GM23338 (cell line): Measurements from ENCODE around the gene SH3RF3. TPM values are rescaled to one million over a fixed set of nuclear protein-coding genes. Genes with fewer than 3 reads are reported as not detected.

ENCODE experiments used
- ATAC-seq: fragments of 200-7000 bp; cut with Tn5 transposase; 3 replicates; pipeline ENCODE4 v1.9.1; 2020
- DNase-seq: peaks from one replicate; pipeline ENCODE4 v3.0.0-alpha.2; 2015; ENCODE audit warnings: low spot score
- H2AFZ ChIP-seq: fragments of 200-600 bp; sonication (generic); 2 replicates; pipeline ENCODE4 v1.8.0; 2016; ENCODE audit warnings: antibody characterized with exemption, mild to moderate bottlenecking, moderate library complexity
- H3F3A ChIP-seq: fragments of 200-600 bp; sonication (generic); replicated peaks from 2 replicates; pipeline ENCODE4 v1.8.0; 2017; ENCODE audit warnings: antibody characterized with exemption, mixed run types, low read depth
- H3K27ac ChIP-seq: fragments of 200-600 bp; sonication (generic); 2 replicates; pipeline ENCODE4 v1.6.1; 2016; ENCODE audit warnings: low read depth
- H3K27me3 ChIP-seq: fragments of 200-600 bp; sonication (generic); 2 replicates; pipeline ENCODE4 v1.8.0; 2016; ENCODE audit warnings: mild to moderate bottlenecking, mixed run types, moderate library complexity; ENCODE audit not compliant: insufficient read depth
- H3K36me3 ChIP-seq: fragments of 200-600 bp; sonication (generic); 2 replicates; pipeline ENCODE4 v1.8.0; 2016; ENCODE audit warnings: mild to moderate bottlenecking; ENCODE audit not compliant: insufficient read depth
- H3K4me1 ChIP-seq: fragments of 200-600 bp; sonication (generic); 2 replicates; pipeline ENCODE4 v1.8.0; 2016; ENCODE audit warnings: mild to moderate bottlenecking, moderate library complexity; ENCODE audit not compliant: insufficient read depth
- H3K4me2 ChIP-seq: fragments of 200-600 bp; sonication (generic); 2 replicates; pipeline ENCODE4 v1.7.1; 2017; ENCODE audit warnings: mixed run types
- H3K4me3 ChIP-seq: fragments of 200-600 bp; sonication (generic); 2 replicates; pipeline ENCODE4 v1.6.1; 2016; ENCODE audit warnings: mixed run types
- H3K79me2 ChIP-seq: fragments of 200-600 bp; sonication (generic); replicated peaks from 2 replicates; pipeline ENCODE4 v1.8.0; 2017; ENCODE audit warnings: mild to moderate bottlenecking; ENCODE audit not compliant: insufficient read depth
- H3K9me2 ChIP-seq: fragments of 200-600 bp; sonication (generic); 2 replicates; pipeline ENCODE4 v1.8.0; 2017; ENCODE audit not compliant: insufficient read depth
- H4K20me1 ChIP-seq: fragments of 200-600 bp; sonication (generic); replicated peaks from 2 replicates; pipeline ENCODE4 v1.8.0; 2017; ENCODE audit warnings: mild to moderate bottlenecking; ENCODE audit not compliant: insufficient read depth
- H3K27ac Mint-ChIP-seq: 2 replicates; pipeline ENCODE4 v1.8.0; 2020; ENCODE audit warnings: inconsistent platforms, mild to moderate bottlenecking, moderate library complexity, mixed read lengths
- H3K27me3 Mint-ChIP-seq: 3 replicates; pipeline ENCODE4 v1.8.0; 2022; ENCODE audit warnings: low read depth, mild to moderate bottlenecking, moderate library complexity, mixed read lengths, inconsistent platforms; ENCODE audit not compliant: insufficient read depth, poor library complexity
- H3K36me3 Mint-ChIP-seq: 3 replicates; pipeline ENCODE4 v1.8.0; 2021; ENCODE audit warnings: low read depth, mild to moderate bottlenecking, inconsistent platforms, moderate library complexity, mixed read lengths
- H3K4me1 Mint-ChIP-seq: 3 replicates; pipeline ENCODE4 v1.8.0; 2020; ENCODE audit warnings: mild to moderate bottlenecking, inconsistent platforms, mixed read lengths
- H3K4me3 Mint-ChIP-seq: 3 replicates; pipeline ENCODE4 v1.8.0; 2021; ENCODE audit warnings: moderate library complexity, mild to moderate bottlenecking, inconsistent platforms, mixed read lengths
- H3K9me3 Mint-ChIP-seq: 3 replicates; pipeline ENCODE4 v1.8.0; 2020; ENCODE audit warnings: moderate library complexity, mild to moderate bottlenecking, inconsistent platforms, mixed read lengths
- CREB1 ChIP-seq: fragments of 250-450 bp; sonication (Bioruptor Pico); IDR thresholded peaks from 2 replicates; pipeline ENCODE4 v1.5.0; 2020; ENCODE audit warnings: low read depth, mild to moderate bottlenecking, moderate library complexity
- EZH2 ChIP-seq: fragments of 200-600 bp; sonication (generic); IDR thresholded peaks from one replicate; pipeline ENCODE4 v1.8.0; 2017; ENCODE audit warnings: antibody characterized with exemption, mild to moderate bottlenecking, low read depth; ENCODE audit not compliant: unreplicated experiment
- EZH2phosphoT487 ChIP-seq: fragments of 200-600 bp; sonication (generic); IDR thresholded peaks from one replicate; pipeline ENCODE4 v1.8.1; 2018; ENCODE audit warnings: antibody characterized with exemption; ENCODE audit not compliant: unreplicated experiment
- JUNB ChIP-seq: IDR thresholded peaks from one replicate; pipeline ENCODE4 v1.6.1; 2016; ENCODE audit warnings: antibody characterized with exemption; ENCODE audit not compliant: unreplicated experiment
- NANOG ChIP-seq: IDR thresholded peaks from 2 replicates; pipeline ENCODE4 v1.6.1; 2016; ENCODE audit warnings: antibody characterized with exemption, borderline replicate concordance
- POLR2AphosphoS5 ChIP-seq: IDR thresholded peaks from 2 replicates; pipeline ENCODE4 v1.6.1; 2016; ENCODE audit warnings: antibody characterized with exemption, low read depth
- STAT1 ChIP-seq: IDR thresholded peaks from one replicate; pipeline ENCODE4 v1.6.1; 2016; ENCODE audit warnings: antibody characterized with exemption; ENCODE audit not compliant: unreplicated experiment
- ZNF114 ChIP-seq: fragments of 250-450 bp; sonication (Bioruptor Pico); IDR thresholded peaks from 2 replicates; pipeline ENCODE4 v1.5.0; 2020; ENCODE audit warnings: mild to moderate bottlenecking, moderate library complexity
- ZNF331 ChIP-seq: fragments of 250-450 bp; sonication (Bioruptor Pico); IDR thresholded peaks from 2 replicates; pipeline ENCODE4 v1.5.0; 2020; ENCODE audit warnings: low read depth, mild to moderate bottlenecking, moderate library complexity
- polyA plus RNA-seq: library from polyadenylated mRNA; unstranded; fragments of >200 nt; fragmentation: Nextera tagmentation; extraction: Ambion mirVana; gene quantifications from 2 replicates; pipeline ENCODE4 v1.2.1, GENCODE V29; 2016
- total RNA-seq: library from RNA; depleted of rRNA; stranded (reverse); fragments of >200 nt; shearing (Covaris generic); gene quantifications from 2 replicates; pipeline ENCODE4 v1.2.3, GENCODE V29; 2014
- TF ChIP-seq, protein P1 (sequence below): fragments of 250-450 bp; sonication (Bioruptor Pico); IDR thresholded peaks from 2 replicates; pipeline ENCODE4 v1.5.0; 2020; ENCODE audit warnings: mild to moderate bottlenecking, moderate library complexity
- TF ChIP-seq, protein P2 (sequence below): IDR thresholded peaks from 2 replicates; pipeline ENCODE4 v1.6.1; 2016; ENCODE audit warnings: antibody characterized with exemption
- TF ChIP-seq, protein P3 (sequence below): IDR thresholded peaks from one replicate; pipeline ENCODE4 v1.6.1; 2018; ENCODE audit warnings: antibody characterized with exemption; ENCODE audit not compliant: unreplicated experiment

SH3RF3 gene
- total and polyA plus RNA-seq, 2 experiments from 2014 or later: 0.11 to 0.63 TPM

DNA sequence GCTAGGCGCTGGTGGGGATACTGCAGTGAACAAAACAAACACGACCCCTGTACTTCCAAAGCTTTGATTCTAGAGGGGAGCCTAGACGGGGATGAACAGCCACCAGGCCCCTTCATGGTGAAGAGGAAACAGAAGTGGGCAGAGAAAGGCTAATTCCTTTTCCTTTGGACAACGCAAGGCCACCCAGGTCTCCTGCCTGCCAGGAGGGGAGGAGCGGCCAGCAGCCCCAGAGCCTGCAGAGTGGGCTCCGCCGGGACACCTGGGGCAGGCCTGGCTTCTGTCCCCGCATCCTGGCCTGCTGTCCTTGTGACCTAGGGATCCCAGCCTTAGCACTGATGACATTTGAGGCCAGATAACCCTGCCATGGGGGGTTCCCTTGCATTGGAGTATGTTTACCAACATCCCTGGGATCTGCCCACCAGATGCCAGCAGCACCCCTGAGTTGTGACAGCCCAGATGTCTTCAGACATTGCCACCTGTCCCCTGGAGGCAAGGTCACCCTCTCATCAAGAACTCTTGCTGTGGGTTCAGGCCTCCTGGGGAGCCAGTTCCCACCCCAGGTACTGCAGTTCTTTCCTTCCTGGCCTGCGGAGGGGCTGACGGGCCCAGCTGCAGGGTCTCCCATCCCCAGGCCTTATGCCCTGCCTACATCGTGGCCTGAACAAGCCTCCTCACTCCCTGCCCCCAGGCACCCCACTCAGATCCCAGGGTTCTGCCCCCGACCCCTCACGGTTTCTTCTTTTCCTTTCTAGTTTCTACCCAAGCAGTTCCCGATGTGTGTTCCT is 359.1 kb downstream of the SH3RF3 start (continued):
- TF ChIP-seq, protein P1, sequence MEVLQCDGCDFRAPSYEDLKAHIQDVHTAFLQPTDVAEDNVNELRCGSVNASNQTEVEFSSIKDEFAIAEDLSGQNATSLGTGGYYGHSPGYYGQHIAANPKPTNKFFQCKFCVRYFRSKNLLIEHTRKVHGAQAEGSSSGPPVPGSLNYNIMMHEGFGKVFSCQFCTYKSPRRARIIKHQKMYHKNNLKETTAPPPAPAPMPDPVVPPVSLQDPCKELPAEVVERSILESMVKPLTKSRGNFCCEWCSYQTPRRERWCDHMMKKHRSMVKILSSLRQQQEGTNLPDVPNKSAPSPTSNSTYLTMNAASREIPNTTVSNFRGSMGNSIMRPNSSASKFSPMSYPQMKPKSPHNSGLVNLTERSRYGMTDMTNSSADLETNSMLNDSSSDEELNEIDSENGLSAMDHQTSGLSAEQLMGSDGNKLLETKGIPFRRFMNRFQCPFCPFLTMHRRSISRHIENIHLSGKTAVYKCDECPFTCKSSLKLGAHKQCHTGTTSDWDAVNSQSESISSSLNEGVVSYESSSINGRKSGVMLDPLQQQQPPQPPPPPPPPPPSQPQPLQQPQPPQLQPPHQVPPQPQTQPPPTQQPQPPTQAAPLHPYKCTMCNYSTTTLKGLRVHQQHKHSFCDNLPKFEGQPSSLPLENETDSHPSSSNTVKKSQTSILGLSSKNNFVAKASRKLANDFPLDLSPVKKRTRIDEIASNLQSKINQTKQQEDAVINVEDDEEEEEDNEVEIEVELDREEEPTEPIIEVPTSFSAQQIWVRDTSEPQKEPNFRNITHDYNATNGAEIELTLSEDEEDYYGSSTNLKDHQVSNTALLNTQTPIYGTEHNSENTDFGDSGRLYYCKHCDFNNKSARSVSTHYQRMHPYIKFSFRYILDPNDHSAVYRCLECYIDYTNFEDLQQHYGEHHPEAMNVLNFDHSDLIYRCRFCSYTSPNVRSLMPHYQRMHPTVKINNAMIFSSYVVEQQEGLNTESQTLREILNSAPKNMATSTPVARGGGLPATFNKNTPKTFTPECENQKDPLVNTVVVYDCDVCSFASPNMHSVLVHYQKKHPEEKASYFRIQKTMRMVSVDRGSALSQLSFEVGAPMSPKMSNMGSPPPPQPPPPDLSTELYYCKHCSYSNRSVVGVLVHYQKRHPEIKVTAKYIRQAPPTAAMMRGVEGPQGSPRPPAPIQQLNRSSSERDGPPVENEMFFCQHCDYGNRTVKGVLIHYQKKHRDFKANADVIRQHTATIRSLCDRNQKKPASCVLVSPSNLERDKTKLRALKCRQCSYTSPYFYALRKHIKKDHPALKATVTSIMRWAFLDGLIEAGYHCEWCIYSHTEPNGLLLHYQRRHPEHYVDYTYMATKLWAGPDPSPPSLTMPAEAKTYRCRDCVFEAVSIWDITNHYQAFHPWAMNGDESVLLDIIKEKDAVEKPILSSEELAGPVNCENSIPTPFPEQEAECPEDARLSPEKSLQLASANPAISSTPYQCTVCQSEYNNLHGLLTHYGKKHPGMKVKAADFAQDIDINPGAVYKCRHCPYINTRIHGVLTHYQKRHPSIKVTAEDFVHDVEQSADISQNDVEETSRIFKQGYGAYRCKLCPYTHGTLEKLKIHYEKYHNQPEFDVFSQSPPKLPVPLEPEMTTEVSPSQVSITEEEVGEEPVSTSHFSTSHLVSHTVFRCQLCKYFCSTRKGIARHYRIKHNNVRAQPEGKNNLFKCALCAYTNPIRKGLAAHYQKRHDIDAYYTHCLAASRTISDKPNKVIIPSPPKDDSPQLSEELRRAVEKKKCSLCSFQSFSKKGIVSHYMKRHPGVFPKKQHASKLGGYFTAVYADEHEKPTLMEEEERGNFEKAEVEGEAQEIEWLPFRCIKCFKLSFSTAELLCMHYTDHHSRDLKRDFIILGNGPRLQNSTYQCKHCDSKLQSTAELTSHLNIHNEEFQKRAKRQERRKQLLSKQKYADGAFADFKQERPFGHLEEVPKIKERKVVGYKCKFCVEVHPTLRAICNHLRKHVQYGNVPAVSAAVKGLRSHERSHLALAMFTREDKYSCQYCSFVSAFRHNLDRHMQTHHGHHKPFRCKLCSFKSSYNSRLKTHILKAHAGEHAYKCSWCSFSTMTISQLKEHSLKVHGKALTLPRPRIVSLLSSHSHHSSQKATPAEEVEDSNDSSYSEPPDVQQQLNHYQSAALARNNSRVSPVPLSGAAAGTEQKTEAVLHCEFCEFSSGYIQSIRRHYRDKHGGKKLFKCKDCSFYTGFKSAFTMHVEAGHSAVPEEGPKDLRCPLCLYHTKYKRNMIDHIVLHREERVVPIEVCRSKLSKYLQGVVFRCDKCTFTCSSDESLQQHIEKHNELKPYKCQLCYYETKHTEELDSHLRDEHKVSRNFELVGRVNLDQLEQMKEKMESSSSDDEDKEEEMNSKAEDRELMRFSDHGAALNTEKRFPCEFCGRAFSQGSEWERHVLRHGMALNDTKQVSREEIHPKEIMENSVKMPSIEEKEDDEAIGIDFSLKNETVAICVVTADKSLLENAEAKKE (CRISPR knock-in tag): no peak
- TF ChIP-seq, protein P2, sequence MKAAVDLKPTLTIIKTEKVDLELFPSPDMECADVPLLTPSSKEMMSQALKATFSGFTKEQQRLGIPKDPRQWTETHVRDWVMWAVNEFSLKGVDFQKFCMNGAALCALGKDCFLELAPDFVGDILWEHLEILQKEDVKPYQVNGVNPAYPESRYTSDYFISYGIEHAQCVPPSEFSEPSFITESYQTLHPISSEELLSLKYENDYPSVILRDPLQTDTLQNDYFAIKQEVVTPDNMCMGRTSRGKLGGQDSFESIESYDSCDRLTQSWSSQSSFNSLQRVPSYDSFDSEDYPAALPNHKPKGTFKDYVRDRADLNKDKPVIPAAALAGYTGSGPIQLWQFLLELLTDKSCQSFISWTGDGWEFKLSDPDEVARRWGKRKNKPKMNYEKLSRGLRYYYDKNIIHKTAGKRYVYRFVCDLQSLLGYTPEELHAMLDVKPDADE: no peak

DNA sequence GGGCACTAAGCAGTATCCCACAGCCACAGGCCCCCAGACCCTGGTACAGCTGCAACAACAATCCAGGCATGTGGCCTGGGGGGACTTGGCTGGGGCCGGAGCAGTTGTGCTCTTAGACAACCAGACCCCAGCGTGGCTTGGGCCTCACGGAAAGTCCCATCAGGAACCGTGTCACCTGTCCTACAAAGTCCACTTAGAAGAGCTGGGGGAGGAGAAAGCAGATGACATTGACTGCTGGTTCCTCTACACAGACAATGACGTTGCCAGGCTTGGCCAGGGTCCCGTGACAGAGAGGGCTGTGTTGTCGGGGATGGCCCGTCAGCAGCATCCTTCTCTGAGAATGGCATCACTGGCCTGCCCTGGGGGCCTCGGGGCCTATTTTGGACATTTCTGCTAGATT is 360.3 kb downstream of the SH3RF3 start:
- H3K36me3 Mint-ChIP-seq: no peaks in the 10 kb centered on the region
- Histone ChIP-seq H3K79me2 (no peaks in the 10 kb centered on the region), H3K27ac (no peak overlapping the region), H4K20me1 (no peaks in the 10 kb centered on the region; the same call in 1 of the 2 replicates), H3K36me3 (no peaks in the 10 kb centered on the region), H3F3A (no peaks in the 10 kb centered on the region), H3K9me2 (no peaks in the 10 kb centered on the region), H3K27me3 (no peaks in the 10 kb centered on the region), H2AFZ (no peak overlapping the region), H3K4me3 (no peak overlapping the region), H3K4me2 (no peak overlapping the region), H3K4me1 (no peaks in the 10 kb centered on the region)
- no peak for ATAC-seq
- H3K27ac Mint-ChIP-seq: no peak overlapping the region
- H3K4me3 Mint-ChIP-seq: no peak overlapping the region
- no peaks in the 10 kb centered on the region; the same call in 2 of the 3 replicates for H3K4me1 Mint-ChIP-seq
- no peaks in the 10 kb centered on the region for H3K27me3 Mint-ChIP-seq
- no peak for DNase-seq
- no peaks in the 10 kb centered on the region for H3K9me3 Mint-ChIP-seq
- TF ChIP-seq EZH2: no peak
- no peak for TF ChIP-seq NANOG
- TF ChIP-seq, protein P2: no peak
- TF ChIP-seq POLR2AphosphoS5: no peak
- no peak for TF ChIP-seq ZNF114 (CRISPR knock-in tag)
- TF ChIP-seq CREB1: no peak
- TF ChIP-seq STAT1: no peak
- TF ChIP-seq, protein P3, sequence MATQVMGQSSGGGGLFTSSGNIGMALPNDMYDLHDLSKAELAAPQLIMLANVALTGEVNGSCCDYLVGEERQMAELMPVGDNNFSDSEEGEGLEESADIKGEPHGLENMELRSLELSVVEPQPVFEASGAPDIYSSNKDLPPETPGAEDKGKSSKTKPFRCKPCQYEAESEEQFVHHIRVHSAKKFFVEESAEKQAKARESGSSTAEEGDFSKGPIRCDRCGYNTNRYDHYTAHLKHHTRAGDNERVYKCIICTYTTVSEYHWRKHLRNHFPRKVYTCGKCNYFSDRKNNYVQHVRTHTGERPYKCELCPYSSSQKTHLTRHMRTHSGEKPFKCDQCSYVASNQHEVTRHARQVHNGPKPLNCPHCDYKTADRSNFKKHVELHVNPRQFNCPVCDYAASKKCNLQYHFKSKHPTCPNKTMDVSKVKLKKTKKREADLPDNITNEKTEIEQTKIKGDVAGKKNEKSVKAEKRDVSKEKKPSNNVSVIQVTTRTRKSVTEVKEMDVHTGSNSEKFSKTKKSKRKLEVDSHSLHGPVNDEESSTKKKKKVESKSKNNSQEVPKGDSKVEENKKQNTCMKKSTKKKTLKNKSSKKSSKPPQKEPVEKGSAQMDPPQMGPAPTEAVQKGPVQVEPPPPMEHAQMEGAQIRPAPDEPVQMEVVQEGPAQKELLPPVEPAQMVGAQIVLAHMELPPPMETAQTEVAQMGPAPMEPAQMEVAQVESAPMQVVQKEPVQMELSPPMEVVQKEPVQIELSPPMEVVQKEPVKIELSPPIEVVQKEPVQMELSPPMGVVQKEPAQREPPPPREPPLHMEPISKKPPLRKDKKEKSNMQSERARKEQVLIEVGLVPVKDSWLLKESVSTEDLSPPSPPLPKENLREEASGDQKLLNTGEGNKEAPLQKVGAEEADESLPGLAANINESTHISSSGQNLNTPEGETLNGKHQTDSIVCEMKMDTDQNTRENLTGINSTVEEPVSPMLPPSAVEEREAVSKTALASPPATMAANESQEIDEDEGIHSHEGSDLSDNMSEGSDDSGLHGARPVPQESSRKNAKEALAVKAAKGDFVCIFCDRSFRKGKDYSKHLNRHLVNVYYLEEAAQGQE: no peak
- no peak for TF ChIP-seq ZNF331 (CRISPR knock-in tag)
- TF ChIP-seq EZH2phosphoT487: no peak
- no peak for TF ChIP-seq JUNB
